Measurements from ENCODE around the gene MFGE8.

- no peak for TF ChIP-seq POLR2A (IDR thresholded peaks at IDR 0.05)
- TF ChIP-seq CTCF (IDR thresholded peaks at IDR 0.05), result no peak
These were observed 27.0 kb upstream of the MFGE8 start for GRCh38 chr15:88940110-88940675.
